Gastrocnemius medialis (tissue), 4 donors: Measurements from ENCODE around the gene NELL2. TPM values are rescaled to one million over a fixed set of nuclear protein-coding genes. Genes with fewer than 3 reads are reported as not detected.

Experiments used
- ATAC-seq, 2 donors: fragments of 150-250 bp; one replicate each; pipeline ENCODE4 v1.9.1; 2016
- DNase-seq, 2 donors: peaks; one replicate each; pipeline ENCODE4 v3.0.0-alpha.2; 2019
- H3K27ac ChIP-seq, 4 donors: fragments of 200-600 bp; sonication (generic); 1 replicate in 1 of 4; 2 replicates in 3 of 4; pipeline ENCODE4 v1.5.1; 2016 to 2018; ENCODE audit warnings: mild to moderate bottlenecking in 2 of 4, moderate library complexity in 1 of 4
- H3K27me3 ChIP-seq, 3 donors: fragments of 200-600 bp; sonication (generic) in 2 of 3; 1 replicate in 1 of 3; 2 replicates in 2 of 3; pipeline versions ENCODE4 v1.5.1 to v1.6.0; 2016 to 2019; ENCODE audit warnings: mild to moderate bottlenecking in 1 of 3, moderate library complexity in 1 of 3
- H3K36me3 ChIP-seq, 2 donors: fragments of 200-600 bp; sonication (generic) in 1 of 2; one replicate each; pipeline ENCODE4 v1.5.1; 2017 to 2018
- H3K4me1 ChIP-seq, 2 donors: fragments of 200-600 bp; sonication (generic) in 1 of 2; one replicate each; pipeline ENCODE4 v1.5.1; 2016 to 2017; ENCODE audit warnings: mild to moderate bottlenecking in 2 of 2
- H3K4me3 ChIP-seq, 4 donors: fragments of 200-600 bp; sonication (generic) in 3 of 4; 1 replicate in 1 of 4; 2 replicates in 3 of 4; pipeline ENCODE4 v1.5.1; 2016 to 2019; ENCODE audit warnings: mild to moderate bottlenecking in 2 of 4
- H3K9me3 ChIP-seq, 3 donors: fragments of 200-600 bp; sonication (generic) in 2 of 3; 1 replicate in 1 of 3; 2 replicates in 2 of 3; pipeline ENCODE4 v1.5.1; 2016 to 2019
- POLR2A ChIP-seq, 2 donors: fragments of 450-650 bp; IDR thresholded peaks; one replicate each; pipeline ENCODE4 v1.6.1; 2017; ENCODE audit warnings: antibody characterized with exemption in 2 of 2, mild to moderate bottlenecking in 2 of 2, moderate library complexity in 2 of 2
- in situ Hi-C, 4 donors: fragments of 200-750 bp; cut with MboI; loops; one replicate each; pipeline versions ENCODE4 v1.15.0 to v1.8.0; 2017; ENCODE audit warnings: low sequenced_read_pairs in 4 of 4
- intact Hi-C: fragments of 100-400 bp; cut with DNase I; formaldehyde crosslinking; loops from one replicate; pipeline ENCODE4 v1.15.1; 2023; ENCODE audit warnings: low total_unique reads
- total RNA-seq, 4 donors: library from RNA; depleted of rRNA; stranded (reverse); fragments of >200 nt; gene quantifications; one replicate each; pipeline versions ENCODE4 v1.1.0 to v1.2.3, GENCODE V29; 2016
- TF ChIP-seq, protein P1 (sequence below), 5 experiments: fragments of 450-650 bp in 3 of 5; fragments of 200-600 bp in 2 of 5; sonication (generic) in 2 of 5; IDR thresholded peaks in 4 of 5; conservative IDR thresholded peaks in 1 of 5; 1 replicate in 4 of 5; 2 replicates in 1 of 5; pipeline ENCODE4 v1.5.1; 2016 to 2019; ENCODE audit warnings: antibody characterized with exemption in 5 of 5, mild to moderate bottlenecking in 3 of 5, moderate library complexity in 3 of 5

The NELL2 gene
- total RNA-seq, 4 donors from 2014 or later = 0.58 to 0.82 TPM; not detected in 2

- Histone ChIP-seq H3K27ac (no peak overlapping the region), H3K4me1 (no peaks in the 10 kb centered on the region), H3K9me3 (no peaks in the 10 kb centered on the region), H3K27me3 (no peaks in the 10 kb centered on the region), H3K4me3 (no peak overlapping the region), H3K36me3 (no peaks in the 10 kb centered on the region)
- no peak for ATAC-seq
- DNase-seq = no peak
- in situ Hi-C loops (no loop called here), intact Hi-C loops (no loop called here)
- TF ChIP-seq, protein P1, sequence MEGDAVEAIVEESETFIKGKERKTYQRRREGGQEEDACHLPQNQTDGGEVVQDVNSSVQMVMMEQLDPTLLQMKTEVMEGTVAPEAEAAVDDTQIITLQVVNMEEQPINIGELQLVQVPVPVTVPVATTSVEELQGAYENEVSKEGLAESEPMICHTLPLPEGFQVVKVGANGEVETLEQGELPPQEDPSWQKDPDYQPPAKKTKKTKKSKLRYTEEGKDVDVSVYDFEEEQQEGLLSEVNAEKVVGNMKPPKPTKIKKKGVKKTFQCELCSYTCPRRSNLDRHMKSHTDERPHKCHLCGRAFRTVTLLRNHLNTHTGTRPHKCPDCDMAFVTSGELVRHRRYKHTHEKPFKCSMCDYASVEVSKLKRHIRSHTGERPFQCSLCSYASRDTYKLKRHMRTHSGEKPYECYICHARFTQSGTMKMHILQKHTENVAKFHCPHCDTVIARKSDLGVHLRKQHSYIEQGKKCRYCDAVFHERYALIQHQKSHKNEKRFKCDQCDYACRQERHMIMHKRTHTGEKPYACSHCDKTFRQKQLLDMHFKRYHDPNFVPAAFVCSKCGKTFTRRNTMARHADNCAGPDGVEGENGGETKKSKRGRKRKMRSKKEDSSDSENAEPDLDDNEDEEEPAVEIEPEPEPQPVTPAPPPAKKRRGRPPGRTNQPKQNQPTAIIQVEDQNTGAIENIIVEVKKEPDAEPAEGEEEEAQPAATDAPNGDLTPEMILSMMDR (IDR thresholded peaks at IDR 0.05 in 4 of 5, conservative IDR thresholded peaks at IDR 0.05 in 1 of 5) = no peak
- no peak for TF ChIP-seq POLR2A (IDR thresholded peaks at IDR 0.05)
These were observed 301.5 kb downstream of the NELL2 start for GRCh38 chr12:44574586-44574985.

- no peak for TF ChIP-seq POLR2A (IDR thresholded peaks at IDR 0.05)
These were observed 302.4 kb downstream of the NELL2 start for GRCh38 chr12:44573723-44574122.

DNA sequence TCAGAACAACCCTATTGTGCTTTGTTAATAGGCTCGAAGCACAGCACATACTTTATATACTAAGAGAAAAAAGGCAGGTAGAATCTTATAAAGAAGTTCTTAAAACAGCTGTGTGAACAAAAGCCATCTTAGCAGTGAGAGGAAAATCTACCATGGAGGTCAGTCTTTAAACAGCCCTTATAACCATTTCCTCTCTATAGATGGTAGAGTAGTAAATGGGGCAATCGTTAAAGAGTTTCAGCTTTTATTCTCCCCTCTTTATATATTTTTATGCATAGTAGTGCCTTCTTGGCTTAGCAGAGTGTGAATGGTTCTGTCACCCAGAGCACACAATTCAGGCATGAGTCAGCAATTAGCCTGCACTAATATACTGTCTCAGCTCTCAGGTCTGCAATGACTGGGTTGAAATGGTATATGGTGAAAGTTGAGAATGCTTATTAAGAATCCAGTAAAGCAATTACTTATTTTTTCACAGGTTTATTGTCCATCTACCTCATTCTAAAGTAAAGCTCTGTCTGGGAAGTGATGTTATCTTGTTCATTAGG lies 305.0 kb downstream of the NELL2 start:
- DNase-seq (no peak), ATAC-seq (no peak)
- intact Hi-C loops (no loop called here), in situ Hi-C loops (no loop called here)
- TF ChIP-seq, protein P1 (IDR thresholded peaks at IDR 0.05 in 4 of 5, conservative IDR thresholded peaks at IDR 0.05 in 1 of 5) = no peak
- no peak for TF ChIP-seq POLR2A (IDR thresholded peaks at IDR 0.05)
- H3K27ac ChIP-seq = no peak overlapping the region
- no peak overlapping the region for H3K4me3 ChIP-seq
- H3K9me3 ChIP-seq = no peaks in the 10 kb centered on the region
- H3K27me3 ChIP-seq = no peaks in the 10 kb centered on the region
- H3K4me1 ChIP-seq = no peaks in the 10 kb centered on the region
- no peaks in the 10 kb centered on the region for H3K36me3 ChIP-seq

More at GRCh38 chr12:44573723-44574122, 302.4 kb downstream of the NELL2 start:
- no peaks in the 10 kb centered on the region for H3K9me3 ChIP-seq
- H3K27ac ChIP-seq = no peak overlapping the region
- H3K27me3 ChIP-seq = no peaks in the 10 kb centered on the region
- H3K4me3 ChIP-seq = no peak overlapping the region
- H3K36me3 ChIP-seq = no peaks in the 10 kb centered on the region
- H3K4me1 ChIP-seq = no peaks in the 10 kb centered on the region
- intact Hi-C loops (no loop called here), in situ Hi-C loops (no loop called here)
- no peak for DNase-seq
- ATAC-seq = no peak

- TF ChIP-seq POLR2A (IDR thresholded peaks at IDR 0.05) = no peak
- TF ChIP-seq, protein P1 (IDR thresholded peaks at IDR 0.05 in 4 of 5, conservative IDR thresholded peaks at IDR 0.05 in 1 of 5) = no peak
- intact Hi-C loops = no loop called here
These were observed 306.0 kb downstream of the NELL2 start for GRCh38 chr12:44570036-44570583.

GRCh38 chr12:44565163-44565562 lies 311.0 kb downstream of the NELL2 start:
- no peaks in the 10 kb centered on the region for H3K27me3 ChIP-seq
- H3K9me3 ChIP-seq = no peaks in the 10 kb centered on the region
- no peak overlapping the region for H3K27ac ChIP-seq
- no peak for DNase-seq
- intact Hi-C loops (no loop called here), in situ Hi-C loops (no loop called here)
- no peak for ATAC-seq
- no peak overlapping the region for H3K4me3 ChIP-seq
- H3K36me3 ChIP-seq = no peaks in the 10 kb centered on the region
- no peaks in the 10 kb centered on the region for H3K4me1 ChIP-seq
- TF ChIP-seq, protein P1 (IDR thresholded peaks at IDR 0.05 in 4 of 5, conservative IDR thresholded peaks at IDR 0.05 in 1 of 5) = no peak
- no peak for TF ChIP-seq POLR2A (IDR thresholded peaks at IDR 0.05)

More at GRCh38 chr12:44570036-44570583, 306.0 kb downstream of the NELL2 start:
- Histone ChIP-seq H3K4me3 (no peak overlapping the region), H3K9me3 (no peaks in the 10 kb centered on the region), H3K4me1 (no peaks in the 10 kb centered on the region), H3K27ac (no peak overlapping the region), H3K36me3 (no peaks in the 10 kb centered on the region), H3K27me3 (no peaks in the 10 kb centered on the region)
- ATAC-seq = no peak
- in situ Hi-C loops = no loop called here
- DNase-seq = no peak
